ENCODE data around the gene PPARA. TPM values are rescaled to one million over a fixed set of nuclear protein-coding genes. Genes with fewer than 3 reads are reported as not detected.
A peak's percentile ranks its signal among the peaks of the same experiment; 100 is the strongest.
"Not testable (repeated sequence)": the region's sequence is repeated elsewhere in the genome, so short reads cannot be mapped to it uniquely, and the experiment has no call there.

The PPARA gene
- total RNA-seq, 4 donors from 2014 or later: 26.9 to 41.9 (median 37.4) TPM

GRCh38 chr22:46138058-46138797 is 12.1 kb upstream of the PPARA start:
- no peak for DNase-seq
- no peak for TF ChIP-seq POLR2A (IDR thresholded peaks at IDR 0.05)
- TF ChIP-seq CTCF (IDR thresholded peaks at IDR 0.05): no peak

GRCh38 chr22:46139417-46139816 is 10.9 kb upstream of the PPARA start:
- DNase-seq; intact Hi-C loops (cut with DNase I); H3K9me3 ChIP-seq; H3K4me3 ChIP-seq (replicated peaks in 1 of 3); H3K36me3 ChIP-seq; H3K27me3 ChIP-seq; H3K4me1 ChIP-seq: not testable (repeated sequence)
- 61 to 71% methylated on average over 8 to 9 of the region's 9 CpGs for WGBS, 2 donors
- peak overlapping the region in 2 of 3 donors; percentile 52 to 66 for H3K27ac ChIP-seq

More at GRCh38 chr22:46138058-46138797, 12.1 kb upstream of the PPARA start:
- no peak overlapping the region for H3K27ac ChIP-seq
- H3K9me3 ChIP-seq: no peaks in the 10 kb centered on the region
- intact Hi-C loops (cut with DNase I): no loop called here
- no peak overlapping the region for H3K4me3 ChIP-seq (replicated peaks in 1 of 3)
- peaks cover 3 to 5% of the 10 kb centered on the region in 2 donors for H3K4me1 ChIP-seq
- H3K36me3 ChIP-seq: no peaks in the 10 kb centered on the region
- no peaks in the 10 kb centered on the region for H3K27me3 ChIP-seq
- WGBS, 2 donors: 88 to 91% methylated on average over 13 of the region's 14 CpGs

GRCh38 chr22:46139895-46140350 is 10.4 kb upstream of the PPARA start:
- TF ChIP-seq POLR2A (IDR thresholded peaks at IDR 0.05) (no peak), CTCF (IDR thresholded peaks at IDR 0.05) (no peak)
- Histone ChIP-seq H3K9me3 (no peaks in the 10 kb centered on the region), H3K27ac (peak overlapping the region in 2 of 3 donors; percentile 52 to 66), H3K27me3 (no peaks in the 10 kb centered on the region), H3K36me3 (no peaks in the 10 kb centered on the region), H3K4me3 (replicated peaks in 1 of 3) (no peak overlapping the region), H3K4me1 (peaks cover 3 to 5% of the 10 kb centered on the region in 2 donors)
- intact Hi-C loops (cut with DNase I): no loop called here
- WGBS, 2 donors: 79 to 87% methylated on average over 8 to 9 of the region's 17 CpGs
- no peak for DNase-seq

- Histone ChIP-seq H3K27ac (no peak overlapping the region), H3K4me1 (peaks cover 3 to 5% of the 10 kb centered on the region in 2 donors), H3K27me3 (no peaks in the 10 kb centered on the region), H3K9me3 (no peaks in the 10 kb centered on the region), H3K4me3 (replicated peaks in 1 of 3) (no peak overlapping the region), H3K36me3 (no peaks in the 10 kb centered on the region)
- 82 to 90% methylated on average over 16 of the region's 16 CpGs for WGBS, 2 donors
- intact Hi-C loops (cut with DNase I): no loop called here
- DNase-seq: no peak
- TF ChIP-seq POLR2A (IDR thresholded peaks at IDR 0.05) (no peak), CTCF (IDR thresholded peaks at IDR 0.05) (no peak)
These were observed 9.1 kb upstream of the PPARA start for GRCh38 chr22:46140989-46141928.

- no peak overlapping the region for H3K4me3 ChIP-seq (replicated peaks in 1 of 3)
- 69 to 79% methylated on average over 10 to 12 of the region's 14 CpGs for WGBS, 2 donors
- intact Hi-C loops (cut with DNase I): no loop called here
- H3K36me3 ChIP-seq: no peaks in the 10 kb centered on the region
- peak; percentile 73 to 76 for DNase-seq
- H3K4me1 ChIP-seq: peaks cover 3 to 5% of the 10 kb centered on the region in 2 donors
- TF ChIP-seq POLR2A (IDR thresholded peaks at IDR 0.05) (no peak), CTCF (IDR thresholded peaks at IDR 0.05) (no peak)
- no peaks in the 10 kb centered on the region for H3K9me3 ChIP-seq
- no peak overlapping the region for H3K27ac ChIP-seq
- no peaks in the 10 kb centered on the region for H3K27me3 ChIP-seq
These were observed 7.5 kb upstream of the PPARA start for GRCh38 chr22:46142548-46143490.
